Measurements from ENCODE around the gene PTPRU. TPM values are rescaled to one million over a fixed set of nuclear protein-coding genes. Genes with fewer than 3 reads are reported as not detected.

Gene PTPRU
- polyA plus RNA-seq, 1 of the 3 experiments (the other 2 are of a cell fraction): 3.5 TPM

DNA sequence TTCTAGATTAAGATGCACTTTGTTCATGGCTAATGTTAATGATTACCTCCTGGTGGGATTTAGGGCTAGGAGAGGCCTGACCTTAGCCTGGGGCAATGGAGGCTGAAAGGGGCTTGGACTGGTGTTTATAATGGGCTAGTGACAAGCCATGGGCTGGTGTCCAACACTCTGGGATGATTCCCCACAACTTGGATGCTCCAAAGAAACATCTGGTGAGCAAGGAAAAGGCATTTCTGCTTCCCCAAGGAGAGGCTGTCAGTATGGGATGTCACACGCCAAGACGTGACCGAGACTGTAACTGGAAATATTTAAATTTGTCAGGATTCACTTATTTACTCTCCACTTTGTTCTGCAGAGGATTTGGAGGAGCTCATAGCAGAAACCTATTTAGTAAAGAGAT lies 45.2 kb downstream of the PTPRU start:
- DNase-seq: no peak
- H3K79me2 ChIP-seq (ENCODE audit: insufficient read depth): no peaks in the 10 kb centered on the region
- WGBS (ENCODE audit: low lambda C conversion rate): 64% methylated on average over 3 of the region's 3 CpGs

DNA sequence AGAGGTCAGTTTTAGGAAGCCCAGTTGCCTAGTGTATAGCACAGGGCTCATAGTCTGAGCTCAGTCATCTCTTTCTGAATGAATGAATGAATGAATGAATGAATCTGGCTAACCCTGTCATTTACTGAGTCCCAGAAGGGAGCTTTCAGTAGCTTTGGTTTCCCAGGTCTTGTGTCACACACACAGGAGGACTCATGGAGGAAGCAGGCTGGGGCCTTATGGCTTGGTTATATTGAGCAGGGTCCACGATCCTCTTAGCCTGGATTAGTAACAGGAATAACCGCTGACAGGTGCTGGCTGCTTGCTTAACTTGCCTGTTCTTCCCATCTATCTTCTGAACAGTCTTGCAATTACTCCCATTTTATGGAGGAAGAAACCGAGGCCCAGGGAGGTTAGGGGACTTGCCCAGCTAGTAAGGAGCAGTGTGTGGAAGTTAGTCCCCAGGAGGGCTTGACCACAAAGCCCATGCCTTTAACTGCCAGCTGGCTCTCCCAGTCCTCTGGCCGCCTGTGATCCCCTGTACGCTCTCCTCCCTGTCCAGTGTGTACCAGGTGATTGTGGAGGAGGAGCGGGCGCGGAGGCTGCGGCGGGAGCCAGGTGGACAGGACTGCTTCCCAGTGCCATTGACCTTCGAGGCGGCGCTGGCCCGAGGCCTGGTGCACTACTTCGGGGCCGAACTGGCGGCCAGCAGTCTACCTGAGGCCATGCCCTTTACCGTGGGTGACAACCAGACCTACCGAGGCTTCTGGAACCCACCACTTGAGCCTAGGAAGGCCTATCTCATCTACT lies 46.0 kb downstream of the PTPRU start:
- WGBS (ENCODE audit: low lambda C conversion rate): 94% methylated on average over 15 of the region's 19 CpGs
- DNase-seq: no peak
- Histone ChIP-seq H3K9ac (no peak overlapping the region), H3K9me3 (no peaks in the 10 kb centered on the region), H3K79me2 (ENCODE audit: insufficient read depth) (no peaks in the 10 kb centered on the region), H3F3A (replicated peaks; ENCODE audit: insufficient read depth) (no peaks in the 10 kb centered on the region), H4K20me1 (ENCODE audit: insufficient read depth) (no peaks in the 10 kb centered on the region), H3K27ac (ENCODE audit: low read depth in 2 of 2, low read length in 1 of 2) (no peak overlapping the region; a peak in 1 of 4 replicates), H2AFZ (ENCODE audit: low read depth) (no peak overlapping the region), H3K27me3 (ENCODE audit: insufficient read depth) (no peaks in the 10 kb centered on the region), H3K9me2 (no peaks in the 10 kb centered on the region), H3K4me1 (ENCODE audit: control insufficient read depth in 1 of 2, insufficient read depth in 2 of 2, low read depth in 1 of 2, low read length in 1 of 2) (peaks cover 0 to 23% of the 10 kb centered on the region in 2 experiments; a peak in 2 of 4 replicates), H3K4me2 (no peak overlapping the region), H3K36me3 (replicated peaks in 1 of 2; ENCODE audit: control insufficient read depth in 1 of 2, insufficient read depth in 2 of 2, low read length in 1 of 2) (no peaks in the 10 kb centered on the region), H3K4me3 (ENCODE audit: low read depth in 2 of 2, low read length in 1 of 2) (no peak overlapping the region)
- POLR2A ChIA-PET: no interaction called here
- TF ChIP-seq TAF1 (IDR thresholded peaks at IDR 0.05; ENCODE audit: borderline replicate concordance, low read depth, low read length) (no peak), EP300 (IDR thresholded peaks at IDR 0.05; ENCODE audit: borderline replicate concordance in 1 of 2, low read depth in 1 of 2, low read length in 1 of 2) (no peak), FOXJ3 (CRISPR knock-in tag; IDR thresholded peaks at IDR 0.05) (no peak), EZH2phosphoT487 (IDR thresholded peaks at IDR 0.05; ENCODE audit: borderline replicate concordance, low read depth) (no peak), SMC3 (IDR thresholded peaks at IDR 0.05; ENCODE audit: low read depth, low read length) (no peak), YY1 (IDR thresholded peaks at IDR 0.05; ENCODE audit: low read depth) (no peak), TEAD4 (IDR thresholded peaks at IDR 0.05; ENCODE audit: borderline replicate concordance, insufficient read depth) (no peak), USF1 (IDR thresholded peaks at IDR 0.05; ENCODE audit: borderline replicate concordance, low read depth) (no peak), RXRA (IDR thresholded peaks at IDR 0.05; ENCODE audit: borderline replicate concordance, low read depth) (no peak), PBX3 (IDR thresholded peaks at IDR 0.05) (no peak)
- TF ChIP-seq, protein P1, sequence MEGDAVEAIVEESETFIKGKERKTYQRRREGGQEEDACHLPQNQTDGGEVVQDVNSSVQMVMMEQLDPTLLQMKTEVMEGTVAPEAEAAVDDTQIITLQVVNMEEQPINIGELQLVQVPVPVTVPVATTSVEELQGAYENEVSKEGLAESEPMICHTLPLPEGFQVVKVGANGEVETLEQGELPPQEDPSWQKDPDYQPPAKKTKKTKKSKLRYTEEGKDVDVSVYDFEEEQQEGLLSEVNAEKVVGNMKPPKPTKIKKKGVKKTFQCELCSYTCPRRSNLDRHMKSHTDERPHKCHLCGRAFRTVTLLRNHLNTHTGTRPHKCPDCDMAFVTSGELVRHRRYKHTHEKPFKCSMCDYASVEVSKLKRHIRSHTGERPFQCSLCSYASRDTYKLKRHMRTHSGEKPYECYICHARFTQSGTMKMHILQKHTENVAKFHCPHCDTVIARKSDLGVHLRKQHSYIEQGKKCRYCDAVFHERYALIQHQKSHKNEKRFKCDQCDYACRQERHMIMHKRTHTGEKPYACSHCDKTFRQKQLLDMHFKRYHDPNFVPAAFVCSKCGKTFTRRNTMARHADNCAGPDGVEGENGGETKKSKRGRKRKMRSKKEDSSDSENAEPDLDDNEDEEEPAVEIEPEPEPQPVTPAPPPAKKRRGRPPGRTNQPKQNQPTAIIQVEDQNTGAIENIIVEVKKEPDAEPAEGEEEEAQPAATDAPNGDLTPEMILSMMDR (IDR thresholded peaks at IDR 0.05): no peak
- TF ChIP-seq, protein P2, sequence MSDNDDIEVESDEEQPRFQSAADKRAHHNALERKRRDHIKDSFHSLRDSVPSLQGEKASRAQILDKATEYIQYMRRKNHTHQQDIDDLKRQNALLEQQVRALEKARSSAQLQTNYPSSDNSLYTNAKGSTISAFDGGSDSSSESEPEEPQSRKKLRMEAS (IDR thresholded peaks at IDR 0.05; ENCODE audit: low read depth): no peak
- CTCF ChIA-PET: interaction anchor here (0.8 to 1.2 kb wide), 3 partner anchors 11 to 472 kb away, joined by 3 read pairs; no protein-coding TSS in a partner anchor

More for the DNA sequence above, 45.2 kb downstream of the PTPRU start:
- CTCF ChIA-PET: interaction anchor here (0.8 to 1.2 kb wide), 3 partner anchors 10 to 471 kb away, joined by 3 read pairs; no protein-coding TSS in a partner anchor
- H3F3A ChIP-seq (replicated peaks; ENCODE audit: insufficient read depth): no peaks in the 10 kb centered on the region
- POLR2A ChIA-PET: no interaction called here
- TF ChIP-seq PBX3 (IDR thresholded peaks at IDR 0.05) (no peak), SMC3 (IDR thresholded peaks at IDR 0.05; ENCODE audit: low read depth, low read length) (no peak), EP300 (IDR thresholded peaks at IDR 0.05; ENCODE audit: borderline replicate concordance in 1 of 2, low read depth in 1 of 2, low read length in 1 of 2) (no peak), FOSL2 (IDR thresholded peaks at IDR 0.05; ENCODE audit: borderline replicate concordance, low read depth) (no peak), ELF1 (IDR thresholded peaks at IDR 0.05) (no peak), POLR2AphosphoS5 (IDR thresholded peaks at IDR 0.05; ENCODE audit: low read depth, low read length) (no peak)
- TF ChIP-seq, protein P3, sequence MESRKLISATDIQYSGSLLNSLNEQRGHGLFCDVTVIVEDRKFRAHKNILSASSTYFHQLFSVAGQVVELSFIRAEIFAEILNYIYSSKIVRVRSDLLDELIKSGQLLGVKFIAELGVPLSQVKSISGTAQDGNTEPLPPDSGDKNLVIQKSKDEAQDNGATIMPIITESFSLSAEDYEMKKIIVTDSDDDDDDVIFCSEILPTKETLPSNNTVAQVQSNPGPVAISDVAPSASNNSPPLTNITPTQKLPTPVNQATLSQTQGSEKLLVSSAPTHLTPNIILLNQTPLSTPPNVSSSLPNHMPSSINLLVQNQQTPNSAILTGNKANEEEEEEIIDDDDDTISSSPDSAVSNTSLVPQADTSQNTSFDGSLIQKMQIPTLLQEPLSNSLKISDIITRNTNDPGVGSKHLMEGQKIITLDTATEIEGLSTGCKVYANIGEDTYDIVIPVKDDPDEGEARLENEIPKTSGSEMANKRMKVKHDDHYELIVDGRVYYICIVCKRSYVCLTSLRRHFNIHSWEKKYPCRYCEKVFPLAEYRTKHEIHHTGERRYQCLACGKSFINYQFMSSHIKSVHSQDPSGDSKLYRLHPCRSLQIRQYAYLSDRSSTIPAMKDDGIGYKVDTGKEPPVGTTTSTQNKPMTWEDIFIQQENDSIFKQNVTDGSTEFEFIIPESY (IDR thresholded peaks at IDR 0.05; ENCODE audit: borderline replicate concordance, low read depth): no peak
- H3K27ac ChIP-seq (ENCODE audit: low read depth in 2 of 2, low read length in 1 of 2): no peak overlapping the region
- no peak overlapping the region for H3K9ac ChIP-seq
- no peaks in the 10 kb centered on the region for H3K27me3 ChIP-seq (ENCODE audit: insufficient read depth)
- H2AFZ ChIP-seq (ENCODE audit: low read depth): no peak overlapping the region
- no peak overlapping the region for H3K4me2 ChIP-seq
- H3K9me3 ChIP-seq: no peaks in the 10 kb centered on the region
- H3K4me3 ChIP-seq (ENCODE audit: low read depth in 2 of 2, low read length in 1 of 2): no peak overlapping the region
- H3K4me1 ChIP-seq (ENCODE audit: control insufficient read depth in 1 of 2, insufficient read depth in 2 of 2, low read depth in 1 of 2, low read length in 1 of 2): peaks cover 0 to 23% of the 10 kb centered on the region in 2 experiments; a peak in 2 of 4 replicates
- H4K20me1 ChIP-seq (ENCODE audit: insufficient read depth): no peaks in the 10 kb centered on the region
- H3K9me2 ChIP-seq: no peaks in the 10 kb centered on the region
- H3K36me3 ChIP-seq (replicated peaks in 1 of 2; ENCODE audit: control insufficient read depth in 1 of 2, insufficient read depth in 2 of 2, low read length in 1 of 2): no peaks in the 10 kb centered on the region

All from SK-N-SH (cell line).